H9 (cell line): Measurements from ENCODE around the gene ISCU. TPM values are rescaled to one million over a fixed set of nuclear protein-coding genes. Genes with fewer than 3 reads are reported as not detected.
A peak's percentile ranks its signal among the peaks of the same experiment; 100 is the strongest.

Experiments
- DNase-seq: peaks from one replicate; pipeline ENCODE4 v3.0.0-alpha.2; 2017
- H2AFZ ChIP-seq: one replicate; pipeline ENCODE4 v1.6.1; 2013; ENCODE audit warnings: mild to moderate bottlenecking, low read length, control low read depth, moderate library complexity
- H2AK5ac ChIP-seq: 2 replicates; pipeline ENCODE4 v1.6.1; 2013; ENCODE audit warnings: low read length, control low read depth, mixed read lengths; ENCODE audit not compliant: insufficient read length
- H2BK120ac ChIP-seq: one replicate; pipeline ENCODE4 v1.6.1; 2013; ENCODE audit warnings: low read depth, mild to moderate bottlenecking, low read length, control low read depth, inconsistent platforms; ENCODE audit not compliant: poor library complexity, severe bottlenecking
- H2BK12ac ChIP-seq: 2 replicates; pipeline ENCODE4 v1.6.1; 2013; ENCODE audit warnings: low read length, control low read depth, mixed read lengths, low read depth; ENCODE audit not compliant: insufficient read length
- H2BK15ac ChIP-seq: 2 replicates; pipeline ENCODE4 v1.6.1; 2013; ENCODE audit warnings: low read depth, low read length, control low read depth
- H2BK20ac ChIP-seq: one replicate; pipeline ENCODE4 v1.6.1; 2013; ENCODE audit warnings: low read depth, mild to moderate bottlenecking, low read length, control low read depth, inconsistent platforms; ENCODE audit not compliant: poor library complexity, severe bottlenecking
- H2BK5ac ChIP-seq: 2 replicates; pipeline ENCODE4 v1.6.1; 2013; ENCODE audit warnings: low read length, control low read depth, mixed read lengths; ENCODE audit not compliant: insufficient read length
- H3K14ac ChIP-seq: 2 replicates; pipeline ENCODE4 v1.6.1; 2013; ENCODE audit warnings: low read length, control low read depth; ENCODE audit not compliant: insufficient read depth
- H3K18ac ChIP-seq: 2 replicates; pipeline ENCODE4 v1.6.1; 2013; ENCODE audit warnings: low read depth, mild to moderate bottlenecking, mixed read lengths, low read length, control low read depth; ENCODE audit not compliant: insufficient read length
- H3K23ac ChIP-seq: 2 replicates; pipeline ENCODE4 v1.6.1; 2013; ENCODE audit warnings: low read length, control low read depth, mixed read lengths, low read depth; ENCODE audit not compliant: insufficient read length
- H3K23me2 ChIP-seq: 2 replicates; pipeline ENCODE4 v1.6.1; 2013; ENCODE audit warnings: low read depth, mild to moderate bottlenecking, mixed read lengths, low read length, control low read depth; ENCODE audit not compliant: insufficient read length, poor library complexity, severe bottlenecking
- H3K27ac ChIP-seq: 2 replicates; pipeline ENCODE4 v1.5.1; 2013; ENCODE audit warnings: low read length, control low read depth, mixed read lengths, low read depth; ENCODE audit not compliant: insufficient read length
- H3K27me3 ChIP-seq: 2 replicates; pipeline ENCODE4 v1.6.1; 2013; ENCODE audit warnings: low read length, control low read depth, inconsistent platforms; ENCODE audit not compliant: insufficient read depth
- H3K4ac ChIP-seq: 2 replicates; pipeline ENCODE4 v1.6.1; 2013; ENCODE audit warnings: low read depth, mild to moderate bottlenecking, control low read depth, inconsistent platforms, low read length, moderate library complexity
- H3K4me1 ChIP-seq: 2 replicates; pipeline ENCODE4 v1.6.1; 2013; ENCODE audit warnings: low read length, control low read depth, inconsistent platforms; ENCODE audit not compliant: insufficient read depth
- H3K4me2 ChIP-seq: 2 replicates; pipeline ENCODE4 v1.6.1; 2013; ENCODE audit warnings: low read length, control low read depth, mixed read lengths; ENCODE audit not compliant: insufficient read length, insufficient read depth
- H3K56ac ChIP-seq: 2 replicates; pipeline ENCODE4 v1.6.1; 2013; ENCODE audit warnings: low read depth, mild to moderate bottlenecking, mixed read lengths, low read length, control low read depth; ENCODE audit not compliant: insufficient read length
- H3K79me1 ChIP-seq: 2 replicates; pipeline ENCODE4 v1.6.1; 2013; ENCODE audit warnings: low read depth, mild to moderate bottlenecking, moderate library complexity, low read length, control low read depth, inconsistent platforms; ENCODE audit not compliant: insufficient read depth, poor library complexity, severe bottlenecking
- H3K79me2 ChIP-seq: 2 replicates; pipeline ENCODE4 v1.6.1; 2013; ENCODE audit warnings: low read length, control low read depth, inconsistent platforms; ENCODE audit not compliant: insufficient read depth
- H3K9ac ChIP-seq: 2 replicates; pipeline ENCODE4 v1.6.1; 2013; ENCODE audit warnings: low read length, control low read depth, mixed read lengths; ENCODE audit not compliant: insufficient read length; ENCODE audit errors: extremely low read depth
- H3K9me3 ChIP-seq: one replicate; pipeline ENCODE4 v1.6.1; 2013; ENCODE audit warnings: low read depth, low read length, inconsistent platforms; ENCODE audit not compliant: control insufficient read depth
- H3T11ph ChIP-seq: one replicate; pipeline ENCODE4 v1.6.1; 2013; ENCODE audit warnings: mild to moderate bottlenecking, low read length, control low read depth, inconsistent platforms
- H4K20me1 ChIP-seq: one replicate; pipeline ENCODE4 v1.6.1; 2013; ENCODE audit not compliant: control insufficient read depth, insufficient read length, insufficient read depth
- H4K5ac ChIP-seq: 2 replicates; pipeline ENCODE4 v1.6.1; 2013; ENCODE audit warnings: low read depth, mild to moderate bottlenecking, mixed read lengths, low read length, control low read depth; ENCODE audit not compliant: insufficient read length
- H4K8ac ChIP-seq: replicated peaks from 2 replicates; pipeline ENCODE4 v1.6.1; 2013; ENCODE audit warnings: low read length, control low read depth, mixed read lengths, low read depth; ENCODE audit not compliant: insufficient read length
- H4K91ac ChIP-seq: 2 replicates; pipeline ENCODE4 v1.6.1; 2013; ENCODE audit warnings: low read depth, mild to moderate bottlenecking, moderate library complexity, mixed read lengths, low read length, control low read depth; ENCODE audit not compliant: insufficient read length
- H3K27ac Mint-ChIP-seq, 3 experiments: 2 replicates in 2 of 3; 3 replicates in 1 of 3; pipeline ENCODE4 v1.8.0; 2020 to 2021; ENCODE audit warnings: mixed read lengths in 3 of 3, mild to moderate bottlenecking in 1 of 3, moderate library complexity in 1 of 3
- H3K27me3 Mint-ChIP-seq: 2 replicates; pipeline ENCODE4 v1.8.0; 2021; ENCODE audit warnings: low read depth, mild to moderate bottlenecking, moderate library complexity, mixed read lengths
- H3K36me3 Mint-ChIP-seq, 3 experiments: 2 replicates in 2 of 3; 3 replicates in 1 of 3; pipeline ENCODE4 v1.8.0; 2020 to 2021; ENCODE audit warnings: low read depth in 3 of 3, mixed read lengths in 3 of 3; ENCODE audit not compliant: insufficient read depth in 1 of 3
- H3K4me1 Mint-ChIP-seq, 2 experiments: 2 replicates each; pipeline ENCODE4 v1.8.0; 2020; ENCODE audit warnings: mixed read lengths in 2 of 2
- H3K4me3 Mint-ChIP-seq, 2 experiments: 2 replicates in 1 of 2; 3 replicates in 1 of 2; pipeline ENCODE4 v1.8.0; 2020 to 2021; ENCODE audit warnings: mild to moderate bottlenecking in 2 of 2, mixed read lengths in 2 of 2, moderate library complexity in 1 of 2
- H3K9me3 Mint-ChIP-seq, 2 experiments: 2 replicates in 1 of 2; 3 replicates in 1 of 2; pipeline ENCODE4 v1.8.0; 2020; ENCODE audit warnings: mild to moderate bottlenecking in 2 of 2, mixed read lengths in 2 of 2, moderate library complexity in 1 of 2
- CTCF ChIP-seq: fragments of 200-600 bp; sonication (generic); conservative IDR thresholded peaks from 3 replicates; pipeline ENCODE4 v1.8.0; 2021; ENCODE audit warnings: antibody characterized with exemption, mild to moderate bottlenecking
- WGBS: extraction: QIAGEN DNeasy Blood & Tissue Kit; methylation state at CpG from one replicate; pipeline ENCODE4 v1.1.7; 2013; ENCODE audit warnings: missing lambda C conversion rate, low lambda C conversion rate, mixed read lengths; ENCODE audit not compliant: insufficient read length; ENCODE audit errors: extremely low coverage; 5-methylcytosine and 5-hydroxymethylcytosine counted together
- total RNA-seq: library from RNA; stranded (reverse); gene quantifications from 2 replicates; pipeline ENCODE4 v1.2.1, GENCODE V29; 2021

Gene ISCU
- total RNA-seq, 1 experiment from 2014 or later, result 64.9 TPM

GRCh38 chr12:108615918-108616317, 53.5 kb downstream of the ISCU start:
- no peak overlapping the region for H3K23ac ChIP-seq
- H2BK12ac ChIP-seq, result no peak overlapping the region
- TF ChIP-seq CTCF, result no peak
- H2AFZ ChIP-seq, result no peak overlapping the region
- Mint-ChIP-seq H3K4me1 (peaks cover 29 to 36% of the 10 kb centered on the region in 2 experiments), H3K9me3 (peaks cover 4 to 5% of the 10 kb centered on the region in 2 experiments; a peak in 1 of 5 replicates), H3K27ac (0 out of 7 replicates have a peak overlapping the region, but pooled peaks of 1 of the 3 experiments have one; percentile 1), H3K36me3 (no peaks in the 10 kb centered on the region), H3K27me3 (no peaks in the 10 kb centered on the region; the same call in 1 of the 2 replicates), H3K4me3 (no peak overlapping the region)
- no peak overlapping the region for H3K4me2 ChIP-seq
- no peaks in the 10 kb centered on the region for H3K79me2 ChIP-seq
- no peaks in the 10 kb centered on the region for H3K27me3 ChIP-seq
- no peak overlapping the region for H4K91ac ChIP-seq
- no peak overlapping the region for H3K56ac ChIP-seq
- H4K8ac ChIP-seq, result no peak overlapping the region
- H2BK120ac ChIP-seq, result no peak overlapping the region
- no peaks in the 10 kb centered on the region for H3K79me1 ChIP-seq
- H4K20me1 ChIP-seq, result peaks cover 4% of the 10 kb centered on the region
- H3K4ac ChIP-seq, result no peak overlapping the region
- no peak overlapping the region for H2BK20ac ChIP-seq
- H3K23me2 ChIP-seq, result no peaks in the 10 kb centered on the region
- no peak overlapping the region for H3K27ac ChIP-seq
- H3K4me1 ChIP-seq, result no peaks in the 10 kb centered on the region
- WGBS, result no CpG with 5 or more reads among the region's 1 CpG
- no peak overlapping the region for H2AK5ac ChIP-seq
- no peak overlapping the region for H2BK15ac ChIP-seq
- DNase-seq, result no peak
- H3K14ac ChIP-seq, result no peak overlapping the region
- no peak overlapping the region for H3K18ac ChIP-seq
- no peak overlapping the region for H4K5ac ChIP-seq
- no peak overlapping the region for H3K9ac ChIP-seq
- H2BK5ac ChIP-seq, result no peak overlapping the region
- H3T11ph ChIP-seq, result no peak overlapping the region
- no peaks in the 10 kb centered on the region for H3K9me3 ChIP-seq
